ENCODE results near the gene ZEB2.
A peak's percentile ranks its signal among the peaks of the same experiment; 100 is the strongest.

Gene ZEB2

DNA sequence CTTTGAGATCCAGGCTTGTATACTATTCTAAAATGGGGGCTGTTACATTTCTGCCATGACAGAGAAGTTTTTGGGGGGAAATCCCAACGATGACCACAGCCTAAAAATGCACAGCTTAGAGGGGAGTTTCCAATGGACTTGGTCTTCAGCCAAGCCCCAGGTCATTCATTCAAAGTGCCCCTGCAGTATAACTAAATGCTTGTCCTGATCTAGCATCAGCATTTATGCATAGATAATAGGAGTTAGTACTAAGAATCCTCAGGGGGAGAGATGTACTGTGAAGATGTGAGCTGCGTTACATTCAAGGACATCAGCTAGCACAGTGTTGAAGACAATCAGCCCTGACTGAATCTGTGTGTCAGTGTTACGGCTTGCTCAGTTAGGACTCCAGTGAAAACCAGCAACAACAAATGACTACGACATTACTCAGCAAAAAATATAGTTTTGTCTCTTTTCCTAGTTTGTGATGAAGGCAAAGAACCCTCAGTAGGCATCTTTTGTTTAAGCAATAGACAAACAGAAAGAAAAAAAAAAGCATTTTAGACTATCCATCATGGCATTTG is 160.9 kb downstream of the ZEB2 start:
- Histone ChIP-seq H3K36me3 (ENCODE audit: insufficient read depth, low read length) (no peaks in the 10 kb centered on the region), H4K20me1 (ENCODE audit: insufficient read depth, low read length) (no peaks in the 10 kb centered on the region), H3K4me2 (ENCODE audit: low read length) (peak overlapping the region; percentile 48), H3K27me3 (ENCODE audit: insufficient read depth, low read length) (no peaks in the 10 kb centered on the region), H3K79me2 (ENCODE audit: insufficient read depth, low read length) (no peaks in the 10 kb centered on the region), H2AFZ (ENCODE audit: low read length) (peak overlapping the region; percentile 39), H3K27ac (ENCODE audit: low read depth, low read length, poor library complexity, severe bottlenecking) (peak overlapping the region; percentile 70), H3K9me3 (ENCODE audit: low read length) (no peaks in the 10 kb centered on the region), H3K9me2 (ENCODE audit: low read depth, low read length) (no peaks in the 10 kb centered on the region), H3K4me1 (ENCODE audit: insufficient read depth, low read length, severe bottlenecking) (peaks cover 39% of the 10 kb centered on the region), H3F3A (ENCODE audit: insufficient read depth, low read length) (no peaks in the 10 kb centered on the region), H3K4me3 (ENCODE audit: low read depth, low read length, poor library complexity, severe bottlenecking) (no peak overlapping the region), H3K9ac (ENCODE audit: low read length) (no peak overlapping the region; the same call in 1 of the 2 replicates)
- TF ChIP-seq EZH2 (IDR thresholded peaks at IDR 0.05; ENCODE audit: borderline replicate concordance, low read length) = no peak
- no peak for TF ChIP-seq CTCF (IDR thresholded peaks at IDR 0.05; ENCODE audit: low read length)

- H3K9me3 ChIP-seq (ENCODE audit: low read length) = no peaks in the 10 kb centered on the region
- no peaks in the 10 kb centered on the region for H4K20me1 ChIP-seq (ENCODE audit: insufficient read depth, low read length)
- H2AFZ ChIP-seq (ENCODE audit: low read length) = no peak overlapping the region
- H3K4me2 ChIP-seq (ENCODE audit: low read length) = peak overlapping the region; percentile 48
- no peaks in the 10 kb centered on the region for H3F3A ChIP-seq (ENCODE audit: insufficient read depth, low read length)
- H3K36me3 ChIP-seq (ENCODE audit: insufficient read depth, low read length) = no peaks in the 10 kb centered on the region
- no peaks in the 10 kb centered on the region for H3K27me3 ChIP-seq (ENCODE audit: insufficient read depth, low read length)
- TF ChIP-seq CTCF (IDR thresholded peaks at IDR 0.05; ENCODE audit: low read length) (no peak), EZH2 (IDR thresholded peaks at IDR 0.05; ENCODE audit: borderline replicate concordance, low read length) (no peak)
- peak overlapping the region; percentile 70 for H3K27ac ChIP-seq (ENCODE audit: low read depth, low read length, poor library complexity, severe bottlenecking)
- H3K79me2 ChIP-seq (ENCODE audit: insufficient read depth, low read length) = no peaks in the 10 kb centered on the region
- no peak overlapping the region for H3K4me3 ChIP-seq (ENCODE audit: low read depth, low read length, poor library complexity, severe bottlenecking)
- no peaks in the 10 kb centered on the region for H3K9me2 ChIP-seq (ENCODE audit: low read depth, low read length)
- H3K4me1 ChIP-seq (ENCODE audit: insufficient read depth, low read length, severe bottlenecking) = peaks cover 44% of the 10 kb centered on the region
- H3K9ac ChIP-seq (ENCODE audit: low read length) = no peak overlapping the region
Measured at GRCh38 chr2:144358374-144358964, 161.4 kb downstream of the ZEB2 start.

GRCh38 chr2:144357623-144358373 is 162.1 kb downstream of the ZEB2 start:
- H3K27ac ChIP-seq (ENCODE audit: low read depth, low read length, poor library complexity, severe bottlenecking) = peak overlapping the region; percentile 70
- TF ChIP-seq CTCF (IDR thresholded peaks at IDR 0.05; ENCODE audit: low read length) = no peak
- TF ChIP-seq EZH2 (IDR thresholded peaks at IDR 0.05; ENCODE audit: borderline replicate concordance, low read length) = no peak
- H3K9me2 ChIP-seq (ENCODE audit: low read depth, low read length) = no peaks in the 10 kb centered on the region
- H3K36me3 ChIP-seq (ENCODE audit: insufficient read depth, low read length) = no peaks in the 10 kb centered on the region
- no peaks in the 10 kb centered on the region for H3F3A ChIP-seq (ENCODE audit: insufficient read depth, low read length)
- no peaks in the 10 kb centered on the region for H4K20me1 ChIP-seq (ENCODE audit: insufficient read depth, low read length)
- no peaks in the 10 kb centered on the region for H3K27me3 ChIP-seq (ENCODE audit: insufficient read depth, low read length)
- peaks cover 44% of the 10 kb centered on the region for H3K4me1 ChIP-seq (ENCODE audit: insufficient read depth, low read length, severe bottlenecking)
- H3K79me2 ChIP-seq (ENCODE audit: insufficient read depth, low read length) = no peaks in the 10 kb centered on the region
- H3K9me3 ChIP-seq (ENCODE audit: low read length) = no peaks in the 10 kb centered on the region
- H3K4me3 ChIP-seq (ENCODE audit: low read depth, low read length, poor library complexity, severe bottlenecking) = no peak overlapping the region
- H3K4me2 ChIP-seq (ENCODE audit: low read length) = no peak overlapping the region
- H3K9ac ChIP-seq (ENCODE audit: low read length) = no peak overlapping the region
- no peak overlapping the region for H2AFZ ChIP-seq (ENCODE audit: low read length)
